ENCODE results near the gene FOXI1.

FOXI1 gene

DNA sequence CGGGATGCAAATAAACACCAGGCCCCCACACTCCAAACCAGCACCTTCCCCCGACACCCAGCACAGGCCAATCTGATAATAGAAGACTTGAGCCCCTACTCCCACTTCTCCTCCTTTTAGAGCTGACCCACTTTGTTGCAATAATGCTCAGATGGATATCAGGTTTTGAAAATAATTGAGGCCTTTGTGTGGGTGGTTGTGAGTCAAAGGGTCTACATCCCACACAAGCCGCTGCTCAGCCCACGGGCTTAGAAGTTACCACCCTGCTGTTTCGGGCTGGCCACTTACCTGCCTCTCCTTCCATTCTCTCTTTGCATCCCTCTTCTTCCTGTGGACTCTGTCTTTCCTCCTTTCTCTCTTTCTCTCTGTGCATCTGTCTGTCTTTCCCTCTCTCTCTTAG is 36.2 kb upstream of the FOXI1 start:
- WGBS (ENCODE audit: insufficient coverage), result 85% methylated on average over 2 of the region's 5 CpGs
- no peak for DNase-seq
- CTCF ChIA-PET, result interaction anchor here (1.5 kb wide), 1 partner anchor 177 kb away, joined by 3 read pairs; no protein-coding TSS in a partner anchor

DNA sequence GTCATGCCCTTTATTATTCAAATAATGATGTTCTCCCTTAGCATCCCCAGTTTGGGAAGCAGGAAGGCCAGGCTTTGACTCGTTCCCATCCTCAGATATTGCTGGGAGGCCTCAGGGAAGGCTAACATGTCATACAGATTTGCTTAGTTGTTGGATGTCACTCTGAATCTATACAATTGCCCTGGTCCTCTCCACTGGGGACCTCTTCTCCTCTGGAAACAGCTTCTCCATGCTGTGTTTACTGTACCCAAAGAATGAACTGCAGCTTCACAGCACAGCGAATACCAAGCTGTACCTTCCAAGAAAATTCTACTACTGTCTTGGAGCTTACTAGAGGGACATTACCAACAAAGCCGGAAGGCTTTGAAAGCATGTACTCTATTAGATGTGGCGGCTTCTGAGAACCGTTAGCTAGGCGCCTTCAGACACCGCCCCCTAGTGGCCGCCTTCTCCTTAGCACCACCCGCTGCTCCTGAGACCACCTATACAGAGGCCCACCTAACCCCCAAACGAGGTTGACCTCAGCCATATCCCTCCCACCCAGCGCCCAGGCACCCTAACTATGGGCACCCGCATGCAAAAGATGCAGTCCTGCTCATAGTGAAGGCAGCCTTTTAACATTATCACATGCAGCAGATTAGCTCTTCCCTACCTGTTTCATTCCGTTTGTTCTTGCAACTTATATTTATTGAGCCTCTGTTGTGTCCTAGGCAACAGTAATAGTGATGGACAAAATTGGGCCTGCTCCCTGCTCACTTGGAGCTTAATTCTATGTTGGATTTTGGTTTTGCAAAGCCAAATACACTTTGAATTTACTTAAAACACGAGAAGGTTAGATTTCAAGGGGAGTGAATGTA is 34.9 kb upstream of the FOXI1 start:
- H3K27me3 ChIP-seq (replicated peaks in 2 of 5; ENCODE audit: control insufficient read depth in 4 of 5, insufficient read depth in 5 of 5, low read length in 4 of 5), result no peaks in the 10 kb centered on the region
- 96% methylated on average over 12 of the region's 14 CpGs for WGBS (ENCODE audit: insufficient coverage)
- DNase-seq, result peak in 2 of 3 donors; percentile 5
- H3K36me3 ChIP-seq (ENCODE audit: control insufficient read depth in 4 of 4, insufficient read depth in 4 of 4, low read length in 3 of 4), result peaks cover 28 to 70% (median 61%) of the 10 kb centered on the region in 4 experiments
- POLR2A ChIA-PET, result interaction anchor here (0.7 kb wide), 1 partner anchor 111 kb away, joined by 3 read pairs; no protein-coding TSS in a partner anchor
- no peak overlapping the region for H3K4me3 ChIP-seq (ENCODE audit: control insufficient read depth in 1 of 7, extremely low read depth in 1 of 7, insufficient read depth in 4 of 7, low read depth in 2 of 7, low read length in 6 of 7)
- H3K27ac ChIP-seq (ENCODE audit: insufficient read depth in 1 of 2, low read depth in 1 of 2, low read length in 2 of 2, poor library complexity in 1 of 2, severe bottlenecking in 2 of 2), result no peak overlapping the region
- H3K4me1 ChIP-seq (ENCODE audit: control extremely low read depth in 1 of 4, control insufficient read depth in 4 of 4, insufficient read depth in 4 of 4, low read length in 3 of 4), result no peaks in the 10 kb centered on the region
- no peaks in the 10 kb centered on the region for H3K9me3 ChIP-seq (ENCODE audit: control extremely low read depth in 1 of 5, control insufficient read depth in 4 of 5, insufficient read depth in 2 of 5, low read depth in 1 of 5, low read length in 4 of 5)
- CTCF ChIA-PET, result interaction anchor here (1.2 to 1.8 kb wide), 4 partner anchors 7 to 28 kb away, joined by 4 to 5 read pairs (median 4); no protein-coding TSS in a partner anchor

More for the DNA sequence above, 36.2 kb upstream of the FOXI1 start:
- Histone ChIP-seq H3K4me1 (ENCODE audit: control extremely low read depth in 1 of 4, control insufficient read depth in 4 of 4, insufficient read depth in 4 of 4, low read length in 3 of 4) (no peaks in the 10 kb centered on the region), H3K27me3 (replicated peaks in 2 of 5; ENCODE audit: control insufficient read depth in 4 of 5, insufficient read depth in 5 of 5, low read length in 4 of 5) (no peaks in the 10 kb centered on the region), H3K4me3 (ENCODE audit: control insufficient read depth in 1 of 7, extremely low read depth in 1 of 7, insufficient read depth in 4 of 7, low read depth in 2 of 7, low read length in 6 of 7) (no peak overlapping the region), H3K36me3 (ENCODE audit: control insufficient read depth in 4 of 4, insufficient read depth in 4 of 4, low read length in 3 of 4) (peaks cover 23 to 58% (median 52%) of the 10 kb centered on the region in 4 experiments), H3K9me3 (ENCODE audit: control extremely low read depth in 1 of 5, control insufficient read depth in 4 of 5, insufficient read depth in 2 of 5, low read depth in 1 of 5, low read length in 4 of 5) (no peaks in the 10 kb centered on the region), H3K27ac (ENCODE audit: insufficient read depth in 1 of 2, low read depth in 1 of 2, low read length in 2 of 2, poor library complexity in 1 of 2, severe bottlenecking in 2 of 2) (no peak overlapping the region)
- POLR2A ChIA-PET, result no interaction called here

- no peaks in the 10 kb centered on the region for H3K9me3 ChIP-seq (ENCODE audit: control extremely low read depth in 1 of 5, control insufficient read depth in 4 of 5, insufficient read depth in 2 of 5, low read depth in 1 of 5, low read length in 4 of 5)
- H3K36me3 ChIP-seq (ENCODE audit: control insufficient read depth in 4 of 4, insufficient read depth in 4 of 4, low read length in 3 of 4), result peaks cover 33 to 79% (median 68%) of the 10 kb centered on the region in 4 experiments
- ChIA-PET CTCF (interaction anchor here (1.2 to 1.8 kb wide), 3 partner anchors 8 to 27 kb away, joined by 4 to 5 read pairs (median 4); no protein-coding TSS in a partner anchor), POLR2A (no interaction called here)
- no peak overlapping the region for H3K4me3 ChIP-seq (ENCODE audit: control insufficient read depth in 1 of 7, extremely low read depth in 1 of 7, insufficient read depth in 4 of 7, low read depth in 2 of 7, low read length in 6 of 7)
- H3K4me1 ChIP-seq (ENCODE audit: control extremely low read depth in 1 of 4, control insufficient read depth in 4 of 4, insufficient read depth in 4 of 4, low read length in 3 of 4), result no peaks in the 10 kb centered on the region
- no CpG with 5 or more reads among the region's 2 CpGs for WGBS (ENCODE audit: insufficient coverage)
- H3K27me3 ChIP-seq (replicated peaks in 2 of 5; ENCODE audit: control insufficient read depth in 4 of 5, insufficient read depth in 5 of 5, low read length in 4 of 5), result no peaks in the 10 kb centered on the region
- no peak overlapping the region for H3K27ac ChIP-seq (ENCODE audit: insufficient read depth in 1 of 2, low read depth in 1 of 2, low read length in 2 of 2, poor library complexity in 1 of 2, severe bottlenecking in 2 of 2)
- no peak for DNase-seq
These were observed 33.9 kb upstream of the FOXI1 start for GRCh38 chr5:170071748-170072147.

DNA sequence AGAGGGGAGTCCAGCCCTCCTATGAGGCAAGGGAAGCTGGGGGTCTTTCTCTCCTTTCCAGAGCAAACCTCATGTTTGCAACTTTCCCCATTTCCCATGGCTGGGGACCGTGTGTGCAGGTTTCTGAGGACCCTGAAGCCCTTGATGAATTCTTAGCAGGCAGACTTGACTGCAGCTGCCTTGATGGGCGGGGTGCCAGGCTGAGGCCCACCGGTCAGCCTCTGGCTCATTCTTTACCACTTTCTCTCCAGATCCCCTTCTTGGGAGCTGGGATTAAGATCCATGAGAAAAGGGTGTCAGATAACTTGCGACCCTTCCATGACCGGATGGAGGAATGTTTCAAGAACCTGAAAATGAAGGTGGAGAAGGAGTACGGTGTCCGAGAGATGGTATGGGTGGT is 30.0 kb upstream of the FOXI1 start:
- Histone ChIP-seq H3K9me3 (ENCODE audit: control extremely low read depth in 1 of 5, control insufficient read depth in 4 of 5, insufficient read depth in 2 of 5, low read depth in 1 of 5, low read length in 4 of 5) (no peaks in the 10 kb centered on the region), H3K4me1 (ENCODE audit: control extremely low read depth in 1 of 4, control insufficient read depth in 4 of 4, insufficient read depth in 4 of 4, low read length in 3 of 4) (no peaks in the 10 kb centered on the region), H3K36me3 (ENCODE audit: control insufficient read depth in 4 of 4, insufficient read depth in 4 of 4, low read length in 3 of 4) (peaks cover 31 to 80% (median 69%) of the 10 kb centered on the region in 4 experiments), H3K27ac (ENCODE audit: insufficient read depth in 1 of 2, low read depth in 1 of 2, low read length in 2 of 2, poor library complexity in 1 of 2, severe bottlenecking in 2 of 2) (no peak overlapping the region), H3K4me3 (ENCODE audit: control insufficient read depth in 1 of 7, extremely low read depth in 1 of 7, insufficient read depth in 4 of 7, low read depth in 2 of 7, low read length in 6 of 7) (no peak overlapping the region), H3K27me3 (replicated peaks in 2 of 5; ENCODE audit: control insufficient read depth in 4 of 5, insufficient read depth in 5 of 5, low read length in 4 of 5) (no peaks in the 10 kb centered on the region)
- WGBS (ENCODE audit: insufficient coverage), result 98% methylated on average over 7 of the region's 7 CpGs
- DNase-seq, result no peak
- CTCF ChIA-PET, result no interaction called here
- POLR2A ChIA-PET, result no interaction called here

GRCh38 chr5:170076211-170076610 is 29.5 kb upstream of the FOXI1 start:
- Histone ChIP-seq H3K9me3 (ENCODE audit: control extremely low read depth in 1 of 5, control insufficient read depth in 4 of 5, insufficient read depth in 2 of 5, low read depth in 1 of 5, low read length in 4 of 5) (no peaks in the 10 kb centered on the region), H3K4me3 (ENCODE audit: control insufficient read depth in 1 of 7, extremely low read depth in 1 of 7, insufficient read depth in 4 of 7, low read depth in 2 of 7, low read length in 6 of 7) (no peak overlapping the region), H3K36me3 (ENCODE audit: control insufficient read depth in 4 of 4, insufficient read depth in 4 of 4, low read length in 3 of 4) (peaks cover 34 to 80% (median 66%) of the 10 kb centered on the region in 4 experiments), H3K27ac (ENCODE audit: insufficient read depth in 1 of 2, low read depth in 1 of 2, low read length in 2 of 2, poor library complexity in 1 of 2, severe bottlenecking in 2 of 2) (no peak overlapping the region), H3K4me1 (ENCODE audit: control extremely low read depth in 1 of 4, control insufficient read depth in 4 of 4, insufficient read depth in 4 of 4, low read length in 3 of 4) (no peaks in the 10 kb centered on the region), H3K27me3 (replicated peaks in 2 of 5; ENCODE audit: control insufficient read depth in 4 of 5, insufficient read depth in 5 of 5, low read length in 4 of 5) (no peaks in the 10 kb centered on the region)
- no CpG with 5 or more reads among the region's 1 CpG for WGBS (ENCODE audit: insufficient coverage)
- ChIA-PET CTCF (no interaction called here), POLR2A (no interaction called here)
- no peak for DNase-seq

DNA sequence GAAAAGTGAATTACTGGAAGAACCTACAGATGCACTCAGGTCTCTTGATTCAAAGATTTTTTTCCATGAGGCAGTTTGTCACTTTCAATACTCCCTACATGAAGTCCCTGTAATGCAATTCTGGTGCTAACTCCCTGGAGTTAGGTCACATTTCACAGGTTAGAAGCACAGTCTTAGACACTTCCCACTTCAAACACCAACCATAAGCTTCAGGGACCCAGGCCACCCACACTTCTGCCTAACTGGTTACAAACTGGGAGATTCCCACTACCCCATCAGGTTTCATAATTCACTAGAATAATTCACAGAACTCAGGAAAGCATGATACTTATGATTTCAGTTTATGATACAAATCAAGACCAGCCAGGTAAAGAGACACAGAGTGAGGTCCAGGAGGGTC is 29.0 kb upstream of the FOXI1 start:
- no peaks in the 10 kb centered on the region for H3K27me3 ChIP-seq (replicated peaks in 2 of 5; ENCODE audit: control insufficient read depth in 4 of 5, insufficient read depth in 5 of 5, low read length in 4 of 5)
- no peak for DNase-seq
- POLR2A ChIA-PET, result no interaction called here
- no peaks in the 10 kb centered on the region for H3K9me3 ChIP-seq (ENCODE audit: control extremely low read depth in 1 of 5, control insufficient read depth in 4 of 5, insufficient read depth in 2 of 5, low read depth in 1 of 5, low read length in 4 of 5)
- CTCF ChIA-PET, result no interaction called here
- H3K4me1 ChIP-seq (ENCODE audit: control extremely low read depth in 1 of 4, control insufficient read depth in 4 of 4, insufficient read depth in 4 of 4, low read length in 3 of 4), result no peaks in the 10 kb centered on the region
- no peak overlapping the region for H3K27ac ChIP-seq (ENCODE audit: insufficient read depth in 1 of 2, low read depth in 1 of 2, low read length in 2 of 2, poor library complexity in 1 of 2, severe bottlenecking in 2 of 2)
- H3K36me3 ChIP-seq (ENCODE audit: control insufficient read depth in 4 of 4, insufficient read depth in 4 of 4, low read length in 3 of 4), result peaks cover 35 to 83% (median 66%) of the 10 kb centered on the region in 4 experiments
- H3K4me3 ChIP-seq (ENCODE audit: control insufficient read depth in 1 of 7, extremely low read depth in 1 of 7, insufficient read depth in 4 of 7, low read depth in 2 of 7, low read length in 6 of 7), result no peak overlapping the region

DNA sequence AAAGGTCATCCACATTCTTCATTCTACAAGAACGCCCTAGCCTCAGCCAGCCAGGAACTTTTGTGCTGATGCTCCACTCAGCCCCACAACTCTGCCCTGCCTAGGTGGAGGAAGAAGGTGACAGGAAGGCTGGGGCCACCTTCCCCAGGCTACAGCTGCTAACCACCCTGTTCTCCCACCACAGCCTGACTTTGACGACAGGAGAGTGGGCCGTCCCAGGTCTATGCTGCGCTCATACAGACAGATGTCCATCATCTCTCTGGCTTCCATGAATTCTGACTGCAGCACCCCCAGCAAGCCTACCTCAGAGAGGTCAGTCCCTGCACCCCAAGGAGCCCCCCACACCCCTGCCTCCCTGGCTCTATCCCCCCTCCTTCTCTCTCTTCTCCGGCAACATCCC is 28.2 kb upstream of the FOXI1 start:
- Histone ChIP-seq H3K27me3 (replicated peaks in 2 of 5; ENCODE audit: control insufficient read depth in 4 of 5, insufficient read depth in 5 of 5, low read length in 4 of 5) (no peaks in the 10 kb centered on the region), H3K9me3 (ENCODE audit: control extremely low read depth in 1 of 5, control insufficient read depth in 4 of 5, insufficient read depth in 2 of 5, low read depth in 1 of 5, low read length in 4 of 5) (no peaks in the 10 kb centered on the region), H3K4me1 (ENCODE audit: control extremely low read depth in 1 of 4, control insufficient read depth in 4 of 4, insufficient read depth in 4 of 4, low read length in 3 of 4) (no peaks in the 10 kb centered on the region), H3K36me3 (ENCODE audit: control insufficient read depth in 4 of 4, insufficient read depth in 4 of 4, low read length in 3 of 4) (peaks cover 38 to 84% (median 70%) of the 10 kb centered on the region in 4 experiments), H3K27ac (ENCODE audit: insufficient read depth in 1 of 2, low read depth in 1 of 2, low read length in 2 of 2, poor library complexity in 1 of 2, severe bottlenecking in 2 of 2) (no peak overlapping the region), H3K4me3 (ENCODE audit: control insufficient read depth in 1 of 7, extremely low read depth in 1 of 7, insufficient read depth in 4 of 7, low read depth in 2 of 7, low read length in 6 of 7) (no peak overlapping the region)
- ChIA-PET POLR2A (no interaction called here), CTCF (no interaction called here)
- 100% methylated on average over 3 of the region's 5 CpGs for WGBS (ENCODE audit: insufficient coverage)
- DNase-seq, result no peak

Data from common myeloid progenitor, CD34-positive (primary cell).